Measurements from ENCODE around the gene SLC25A26.
"Not testable (repeated sequence)": the region's sequence is repeated elsewhere in the genome, so short reads cannot be mapped to it uniquely, and the experiment has no call there.

The SLC25A26 gene

DNA sequence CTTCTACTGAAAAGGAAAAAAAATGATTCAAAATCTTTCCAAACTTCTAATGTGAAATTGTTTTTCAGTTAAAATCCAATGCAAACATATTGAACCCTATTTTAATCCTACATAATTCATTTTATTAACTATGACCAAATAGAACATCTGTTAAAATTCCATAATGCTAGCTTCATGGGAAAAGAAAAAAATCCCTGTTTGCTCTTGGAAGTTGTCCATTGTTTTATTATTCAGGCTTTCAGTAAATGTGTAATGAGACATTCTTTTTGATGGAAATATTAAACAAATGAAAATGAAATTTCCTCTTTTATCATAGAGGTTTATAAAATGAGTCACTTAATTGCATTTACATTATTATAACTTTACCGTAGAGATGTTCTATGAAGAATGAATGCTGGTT, 49.5 kb downstream of the SLC25A26 start:
- DNase-seq (ENCODE audit: low read depth) = no peak

DNA sequence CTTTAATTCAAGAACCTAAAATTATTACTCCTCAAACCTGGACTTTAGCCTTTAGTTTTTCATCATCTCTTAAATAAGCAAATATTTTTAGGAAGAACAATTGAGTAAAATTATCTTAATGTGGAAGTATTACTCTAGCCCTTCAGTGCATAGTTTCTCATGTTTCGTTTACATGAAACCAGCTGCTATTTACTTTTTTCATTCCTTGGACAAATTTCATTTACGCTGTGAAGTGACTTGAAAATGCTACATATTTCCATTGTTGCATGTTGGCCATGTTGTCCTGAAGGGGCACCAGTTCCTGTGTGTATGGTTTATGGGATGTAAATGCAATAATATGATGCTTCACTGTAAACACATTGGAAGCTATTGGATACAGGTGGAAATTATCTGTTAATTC, 49.9 kb downstream of the SLC25A26 start:
- DNase-seq (ENCODE audit: low read depth) = no peak

DNA sequence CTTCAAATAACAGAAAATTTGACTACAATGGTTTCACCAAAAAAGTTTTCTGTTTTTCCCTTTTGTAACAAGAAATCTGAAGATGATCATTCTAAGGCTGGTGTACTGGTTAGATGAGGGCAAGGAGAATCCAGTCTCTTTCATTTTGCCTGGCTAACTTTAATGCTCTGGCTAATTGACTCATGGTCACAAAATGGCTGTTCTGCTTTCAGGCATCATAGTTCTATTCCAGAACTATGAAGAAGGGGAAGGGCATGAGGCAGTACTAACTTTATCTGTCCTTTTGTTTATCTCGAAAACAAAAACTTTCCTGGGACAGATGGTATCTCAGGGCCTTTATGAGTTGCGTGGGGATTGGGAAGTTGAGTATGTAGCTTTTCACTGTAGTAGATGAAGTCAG, 50.4 kb downstream of the SLC25A26 start:
- no peak for DNase-seq (ENCODE audit: low read depth)

DNA sequence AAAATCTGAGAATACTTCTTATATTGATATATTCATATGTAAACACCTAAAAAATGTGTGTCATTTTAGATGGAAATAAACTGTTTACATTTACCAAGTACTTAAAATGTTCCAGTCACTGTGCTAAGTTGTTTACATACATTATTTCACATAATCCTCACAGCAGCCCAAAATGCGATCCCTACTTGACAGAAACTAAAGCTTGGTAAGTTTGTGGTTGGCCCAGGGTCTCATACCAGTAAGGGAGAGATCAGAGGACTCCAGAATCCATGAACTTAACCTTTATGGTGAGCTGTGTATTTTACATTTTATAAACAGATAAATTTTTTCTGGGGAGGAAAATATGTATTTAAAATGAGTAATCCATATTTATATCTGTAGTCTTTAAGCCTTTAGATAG, 51.2 kb downstream of the SLC25A26 start:
- DNase-seq (ENCODE audit: low read depth) = no peak

DNA sequence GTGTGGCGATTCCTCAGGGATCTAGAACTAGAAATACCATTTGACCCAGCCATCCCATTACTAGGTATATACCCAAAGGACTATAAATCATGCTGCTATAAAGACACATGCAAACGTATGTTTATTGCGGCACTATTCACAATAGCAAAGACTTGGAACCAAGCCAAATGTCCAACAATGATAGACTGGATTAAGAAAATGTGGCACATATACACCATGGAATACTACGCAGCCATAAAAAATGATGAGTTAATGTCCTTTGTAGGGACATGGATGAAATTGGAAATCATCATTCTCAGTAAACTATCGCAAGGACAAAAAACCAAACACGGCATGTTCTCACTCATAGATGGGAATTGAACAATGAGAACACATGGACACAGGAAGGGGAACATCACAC, 54.0 kb downstream of the SLC25A26 start:
- not testable (repeated sequence) for DNase-seq (ENCODE audit: low read depth)

DNA sequence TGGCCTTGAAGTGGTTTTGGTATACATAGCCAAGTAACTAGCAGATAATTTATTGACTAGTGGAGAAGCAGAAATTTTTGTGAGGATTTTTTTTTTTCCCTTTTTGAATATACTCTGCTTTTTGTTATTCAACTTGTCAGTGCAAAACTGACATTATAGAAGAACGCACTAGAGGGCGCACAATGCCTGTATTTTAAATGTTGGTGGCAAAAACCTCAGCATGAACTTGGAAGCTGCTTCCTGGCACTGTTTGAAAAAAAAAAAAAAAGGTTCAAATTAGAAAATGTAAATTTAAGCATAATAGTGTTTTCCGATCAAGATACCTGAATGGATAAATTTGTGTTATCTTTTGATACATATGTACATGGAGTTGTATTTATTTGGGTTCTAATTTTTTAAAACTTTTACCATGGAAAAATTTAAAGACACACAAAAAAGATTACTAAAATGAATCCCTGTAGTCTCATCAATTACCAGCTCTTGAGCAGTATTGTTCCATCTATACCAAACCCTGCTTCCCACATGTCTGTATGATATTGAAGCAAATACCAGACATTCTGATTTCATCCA, 56.0 kb downstream of the SLC25A26 start:
- DNase-seq (ENCODE audit: low read depth) = peak; percentile 58

DNA sequence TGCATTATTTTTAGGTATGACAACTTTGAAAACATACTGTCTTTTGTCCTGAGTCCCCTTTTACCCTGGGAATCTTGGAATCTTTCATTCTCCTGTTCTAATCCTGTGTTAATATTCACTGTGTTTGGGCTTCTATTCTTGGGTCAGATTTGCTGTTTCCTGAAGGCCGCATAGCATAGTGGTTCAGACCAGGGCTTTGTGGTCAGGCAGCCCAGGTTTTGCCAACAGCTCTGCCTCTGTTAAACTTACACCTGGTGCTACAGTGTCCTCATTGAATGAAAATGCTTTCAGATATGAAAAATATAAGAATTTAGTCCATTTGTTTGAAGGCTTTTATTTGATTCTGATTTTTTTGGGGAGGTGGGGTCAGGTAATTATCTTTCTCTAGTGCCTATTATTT, 58.4 kb downstream of the SLC25A26 start:
- DNase-seq (ENCODE audit: low read depth) = no peak

DNA sequence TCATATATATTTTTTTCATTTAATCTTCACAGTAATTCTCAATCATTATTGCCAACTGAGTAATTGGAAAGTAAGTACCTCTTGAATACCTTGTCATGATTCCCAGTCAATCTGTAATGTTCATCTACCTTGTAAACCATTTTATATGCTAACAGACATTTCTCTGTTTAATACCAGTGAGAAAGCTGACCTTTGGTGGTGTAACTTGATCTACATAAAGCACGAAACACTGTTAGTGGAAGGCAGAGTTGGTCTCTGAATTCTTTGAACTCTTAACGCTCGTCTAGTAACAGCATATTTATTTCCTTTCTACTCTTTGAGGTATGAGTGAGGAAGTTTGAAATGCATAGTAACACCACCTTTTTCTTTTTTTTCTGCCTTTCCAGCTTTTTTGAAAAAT, 59.5 kb downstream of the SLC25A26 start:
- DNase-seq (ENCODE audit: low read depth) = no peak

DNA sequence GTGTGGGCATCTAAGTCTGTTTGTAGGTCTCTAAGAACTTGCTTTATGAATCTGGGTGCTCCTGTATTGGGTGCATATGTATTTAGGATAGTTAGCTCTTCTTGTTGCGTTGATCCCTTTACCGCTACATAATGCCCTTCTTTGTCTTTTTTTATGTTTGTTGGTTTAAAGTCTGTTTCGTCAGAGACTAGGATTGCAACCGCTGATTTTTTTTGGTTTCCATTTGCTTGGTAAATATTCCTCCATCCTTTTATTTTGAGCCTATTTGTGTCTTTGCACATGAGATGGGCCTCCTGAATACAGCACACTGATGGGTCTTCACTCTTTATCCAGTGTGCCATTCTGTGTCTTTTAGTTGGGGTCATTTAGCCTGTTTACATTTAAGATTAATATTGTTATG, 71.1 kb downstream of the SLC25A26 start:
- not testable (repeated sequence) for DNase-seq (ENCODE audit: low read depth)

DNA sequence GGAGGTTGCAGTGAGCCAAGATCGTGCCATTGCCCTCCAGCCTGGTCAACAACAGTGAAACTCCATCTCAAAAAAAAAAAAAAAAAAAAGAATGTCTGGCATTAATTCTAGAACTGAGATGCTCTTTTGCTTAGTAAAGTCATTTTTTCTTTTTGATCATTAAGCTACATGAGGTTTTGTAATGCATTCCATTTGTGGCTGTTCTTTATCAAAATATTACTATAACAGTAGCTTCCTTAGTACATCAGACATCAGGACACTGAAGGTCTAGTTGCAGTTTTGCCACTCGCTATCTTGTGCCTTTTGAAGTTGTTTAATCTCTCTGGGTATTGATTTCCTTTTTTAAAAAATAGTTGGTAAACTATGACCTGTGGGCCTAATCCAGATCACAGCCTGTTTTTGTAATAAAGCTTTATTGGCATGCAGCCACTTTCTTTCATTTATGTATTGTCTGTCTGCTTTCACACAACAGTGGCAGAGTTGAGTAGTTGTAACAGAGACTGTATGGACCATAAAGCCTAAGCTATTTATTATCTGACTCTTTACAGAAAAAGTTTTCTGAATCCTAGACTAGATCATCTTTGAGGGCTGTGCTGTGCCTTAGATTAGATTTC, 76.6 kb downstream of the SLC25A26 start:
- DNase-seq (ENCODE audit: low read depth) = no peak

DNA sequence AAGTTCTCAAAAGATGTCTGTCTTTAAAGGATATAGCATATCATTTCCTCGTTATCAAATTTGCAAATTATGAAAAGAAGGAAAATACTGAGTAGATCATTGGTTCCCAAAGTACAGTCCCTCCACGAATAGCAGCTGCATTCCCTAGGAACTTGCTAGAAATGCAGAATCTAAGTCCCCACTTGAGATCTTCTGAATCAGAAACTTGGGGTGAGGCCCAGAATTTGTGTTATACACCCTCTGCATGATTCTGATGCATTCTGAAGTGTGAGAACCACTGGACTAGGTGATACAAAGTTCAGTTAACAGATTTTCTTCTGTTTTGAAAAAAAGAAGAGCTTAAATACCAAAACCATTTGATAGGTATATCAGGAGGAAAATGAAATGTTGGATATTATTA, 77.1 kb downstream of the SLC25A26 start:
- no peak for DNase-seq (ENCODE audit: low read depth)

DNA sequence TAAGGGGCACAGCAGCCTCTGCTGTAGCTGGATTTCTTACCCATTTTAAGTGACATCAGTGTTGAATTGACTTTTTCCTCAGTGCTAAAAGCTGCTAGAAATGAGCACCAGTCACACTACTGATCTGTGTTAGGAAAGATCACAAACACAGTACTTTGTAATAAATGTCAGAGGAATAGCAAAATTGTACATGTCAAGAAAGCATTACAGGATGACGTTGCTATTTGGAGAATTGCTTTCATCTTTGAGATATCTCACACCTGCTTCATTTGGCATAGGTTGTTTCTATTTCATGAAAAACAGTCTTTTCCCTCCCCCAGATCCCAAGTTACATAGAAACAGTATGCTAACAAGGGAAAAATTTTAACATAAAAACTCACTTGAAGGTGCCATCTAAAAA, 77.8 kb downstream of the SLC25A26 start:
- DNase-seq (ENCODE audit: low read depth) = no peak

DNA sequence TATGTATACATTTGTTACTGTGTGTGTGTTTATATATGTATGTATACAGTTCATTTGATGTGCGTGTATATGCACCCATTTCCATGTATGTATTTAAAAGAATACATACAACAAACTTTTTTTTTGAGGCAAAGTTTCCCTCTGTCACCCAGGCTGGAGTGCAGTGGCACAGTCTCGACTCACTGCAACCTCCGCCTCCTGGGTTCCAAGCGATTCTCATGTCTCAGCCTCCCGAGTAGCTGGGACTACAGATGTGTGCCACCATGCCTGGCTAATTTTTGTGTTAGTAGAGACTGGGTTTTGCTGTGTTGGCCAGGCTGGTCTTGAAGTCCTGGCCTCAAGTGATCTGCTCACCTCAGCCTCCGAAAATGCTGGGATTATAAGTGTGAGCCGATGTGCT, 78.3 kb downstream of the SLC25A26 start:
- DNase-seq (ENCODE audit: low read depth) = not testable (repeated sequence)

DNA sequence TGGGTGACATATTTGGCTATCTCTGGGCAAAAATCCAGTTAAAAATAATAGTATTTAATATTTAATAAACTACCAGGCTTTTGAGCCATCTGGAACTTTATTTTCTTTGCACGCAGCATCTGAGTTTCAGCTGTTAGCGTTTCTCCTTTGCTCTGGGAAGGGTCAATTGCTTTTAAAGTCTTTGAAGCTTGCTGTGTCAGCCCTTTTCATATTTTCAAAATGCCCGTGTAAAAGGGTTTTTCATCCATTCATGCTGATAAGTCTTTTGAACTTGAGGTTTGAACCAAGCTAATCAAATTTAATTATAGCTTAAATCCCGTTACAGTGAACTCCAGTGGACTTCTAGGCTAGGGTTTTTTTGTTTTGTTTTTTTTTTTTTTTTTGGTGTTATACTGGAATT, 79.1 kb downstream of the SLC25A26 start:
- DNase-seq (ENCODE audit: low read depth) = no peak

DNA sequence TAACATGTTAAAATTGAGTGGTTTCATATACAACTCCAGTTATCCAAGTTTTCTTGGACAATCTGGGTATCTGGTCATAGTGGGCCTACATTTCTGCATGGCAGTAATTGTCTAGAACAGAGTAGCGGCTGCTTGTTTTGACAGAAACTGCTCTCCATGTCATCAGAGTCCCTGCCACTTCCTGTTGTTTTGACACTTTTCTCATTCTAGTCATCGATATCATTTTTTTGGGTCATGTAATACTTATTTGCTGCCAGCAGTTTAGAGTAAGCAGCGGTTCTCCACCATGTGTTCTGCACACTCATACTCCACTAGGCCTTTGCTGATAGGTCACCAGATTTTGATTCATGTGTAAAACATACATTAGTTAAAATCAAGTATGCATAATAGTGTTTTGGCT, 81.5 kb downstream of the SLC25A26 start:
- DNase-seq (ENCODE audit: low read depth) = no peak

DNA sequence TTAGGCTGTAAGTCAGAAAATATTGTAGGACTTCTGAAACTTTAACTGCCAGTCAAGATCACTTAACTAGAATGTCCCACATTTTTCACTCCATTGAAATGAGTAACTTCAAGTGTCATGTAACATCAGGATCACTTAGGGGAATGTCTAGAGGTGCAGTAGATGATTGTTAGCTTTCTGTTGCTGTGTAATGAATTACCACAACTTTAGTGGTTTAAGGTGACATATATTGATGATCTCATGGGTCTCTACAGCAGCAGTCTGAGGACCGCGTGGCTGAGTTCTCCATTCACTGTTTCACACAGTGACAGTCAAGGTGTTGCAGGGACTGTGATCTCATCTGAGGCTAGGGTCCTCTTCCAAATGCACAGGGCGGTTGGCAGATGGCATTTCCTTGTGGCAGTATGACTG, 82.7 kb downstream of the SLC25A26 start:
- DNase-seq (ENCODE audit: low read depth) = no peak

DNA sequence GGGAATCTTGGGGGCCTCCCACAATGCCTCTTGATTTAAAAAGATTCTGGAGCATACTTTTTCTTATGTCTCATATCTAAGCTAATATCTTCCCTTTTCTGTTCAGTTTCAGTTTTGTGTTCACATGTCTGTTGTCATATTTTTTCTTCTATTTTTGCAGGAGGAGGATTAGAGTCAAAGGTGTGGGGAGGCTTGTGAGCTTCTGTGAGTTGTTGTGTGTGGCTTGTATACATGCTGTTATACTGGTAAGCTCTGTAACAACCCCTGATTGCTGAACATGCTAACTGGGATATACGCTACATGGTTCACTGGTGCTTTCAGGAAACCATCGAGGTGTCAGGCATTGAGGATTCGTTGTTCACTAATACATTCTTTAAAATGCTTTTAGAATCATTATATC, 83.5 kb downstream of the SLC25A26 start:
- no peak for DNase-seq (ENCODE audit: low read depth)

DNA sequence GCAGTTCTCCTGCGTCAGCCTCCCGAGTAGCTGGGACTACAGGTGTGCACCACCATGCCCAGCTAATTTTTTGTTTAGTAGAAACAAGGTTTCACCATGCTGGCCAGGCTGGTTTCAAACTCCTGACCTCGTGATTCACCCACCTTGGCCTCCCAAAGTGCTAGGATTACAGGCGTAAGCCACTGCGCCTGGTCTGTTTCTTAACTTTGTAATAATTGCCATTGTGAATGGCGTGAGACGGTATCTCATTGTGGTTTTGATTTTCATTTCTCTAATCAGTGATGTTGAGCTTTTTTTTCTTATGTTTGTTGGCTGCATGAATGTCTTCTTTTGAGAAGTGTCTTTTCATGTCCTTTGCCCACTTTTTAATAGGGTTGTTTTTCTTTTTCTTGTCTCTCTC, 85.3 kb downstream of the SLC25A26 start:
- not testable (repeated sequence) for DNase-seq (ENCODE audit: low read depth)

DNA sequence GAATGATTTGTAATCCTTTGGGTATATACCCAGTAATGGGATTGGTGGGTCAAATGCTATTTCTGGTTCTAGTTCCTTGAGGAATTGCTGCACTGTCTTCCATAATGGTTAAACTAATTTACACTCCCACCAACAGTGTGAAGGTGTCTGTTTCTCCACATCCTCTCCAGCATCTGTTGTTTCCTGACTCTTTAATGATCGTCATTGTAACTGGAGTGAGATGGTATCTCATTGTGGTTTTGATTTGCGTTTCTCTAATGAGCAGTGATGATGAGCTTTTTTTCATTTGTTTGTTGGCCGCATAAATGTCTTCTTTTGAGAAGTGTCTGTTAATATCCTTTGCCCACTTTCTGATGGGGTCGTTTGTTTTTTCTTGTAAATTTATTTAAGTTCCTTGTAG, 86.2 kb downstream of the SLC25A26 start:
- not testable (repeated sequence) for DNase-seq (ENCODE audit: low read depth)

DNA sequence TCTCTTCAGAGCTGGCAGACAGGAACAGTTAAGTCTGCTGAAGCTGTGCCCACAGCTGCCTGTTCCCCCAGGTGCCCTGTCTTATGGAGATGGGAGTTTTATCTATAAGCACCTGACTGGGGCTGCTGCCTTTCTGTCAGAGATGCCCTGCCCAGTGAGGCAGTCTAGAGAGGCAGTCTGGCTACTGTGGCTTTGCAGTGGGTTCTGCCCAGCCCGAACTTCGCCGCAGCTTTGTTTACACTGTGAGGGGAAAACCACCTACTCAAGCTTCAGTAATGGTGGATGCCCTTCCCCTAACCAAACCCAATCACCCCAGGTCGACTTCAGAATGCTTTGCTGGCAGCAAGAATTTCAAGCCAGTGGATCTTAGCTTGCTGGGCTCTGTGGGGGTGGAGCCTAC, 91.2 kb downstream of the SLC25A26 start:
- no peak for DNase-seq (ENCODE audit: low read depth)

DNA sequence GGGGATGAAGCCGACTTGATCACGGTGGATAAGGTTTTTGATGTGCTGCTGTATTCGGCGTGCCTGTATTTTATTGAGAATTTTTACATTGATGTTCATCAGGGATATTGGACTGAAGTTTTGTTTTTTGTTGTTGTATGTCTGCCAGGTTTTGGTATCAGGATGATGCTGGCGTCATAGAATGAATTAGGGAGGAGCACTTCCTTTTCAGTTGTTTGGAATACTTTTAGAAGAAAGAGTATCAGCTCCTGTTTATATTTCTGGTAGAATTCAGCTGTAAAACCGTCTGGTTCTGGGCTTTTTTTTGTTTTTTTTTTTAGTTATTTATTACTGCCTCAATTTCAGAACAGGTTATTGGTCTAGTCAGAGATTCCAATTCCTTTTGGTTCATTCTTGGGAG, 93.7 kb downstream of the SLC25A26 start:
- DNase-seq (ENCODE audit: low read depth) = no peak

DNA sequence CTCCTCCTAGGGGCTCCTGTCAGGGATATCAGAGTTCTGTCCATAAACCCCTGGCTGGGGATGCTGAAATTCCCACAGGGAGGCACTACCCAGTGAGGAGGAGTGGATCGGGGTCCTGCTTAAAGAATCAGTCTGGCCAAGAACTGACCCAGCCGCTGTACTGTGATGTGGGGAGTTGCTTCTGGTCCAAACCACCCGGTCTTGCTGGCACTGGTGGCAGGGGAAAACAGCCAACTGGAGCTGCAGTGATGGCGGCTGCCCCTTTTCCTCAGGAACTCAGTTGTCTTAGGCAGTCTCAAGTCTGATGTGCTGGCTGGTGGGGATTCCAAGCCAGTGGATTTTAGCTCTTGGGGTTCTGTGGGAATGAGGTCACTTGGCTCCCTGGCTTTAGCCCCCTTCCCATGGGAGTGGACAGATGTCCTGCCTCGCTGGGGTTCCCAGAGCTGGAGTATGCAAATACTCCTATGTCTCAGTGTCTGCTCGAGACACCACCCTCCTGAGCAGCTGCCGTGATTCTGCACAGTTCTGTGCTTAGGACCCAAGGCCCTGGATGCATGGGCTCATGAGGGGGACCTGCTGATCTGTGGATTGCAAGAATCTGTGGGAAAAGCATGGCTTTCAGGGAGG, 97.1 kb downstream of the SLC25A26 start:
- no peak for DNase-seq (ENCODE audit: low read depth)

DNA sequence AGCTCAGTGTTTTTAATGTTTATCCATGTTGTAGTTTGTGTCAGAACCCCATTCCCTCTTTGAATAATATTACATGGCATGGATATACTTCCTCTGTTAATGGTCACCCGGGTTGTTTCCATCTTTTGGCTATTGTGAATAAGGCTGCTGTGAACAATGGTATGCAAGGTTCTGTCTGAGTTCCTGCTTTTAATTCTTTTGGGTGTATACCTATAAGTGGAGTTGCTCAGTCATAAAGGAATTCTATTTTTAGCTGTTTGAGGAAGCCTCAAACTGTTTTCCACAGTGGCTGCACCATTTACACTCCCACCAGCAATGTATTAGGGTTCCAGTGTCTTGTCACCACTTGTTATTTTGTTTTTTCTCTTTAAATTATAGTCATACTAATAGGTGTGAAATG, 99.6 kb downstream of the SLC25A26 start:
- DNase-seq (ENCODE audit: low read depth) = no peak

DNA sequence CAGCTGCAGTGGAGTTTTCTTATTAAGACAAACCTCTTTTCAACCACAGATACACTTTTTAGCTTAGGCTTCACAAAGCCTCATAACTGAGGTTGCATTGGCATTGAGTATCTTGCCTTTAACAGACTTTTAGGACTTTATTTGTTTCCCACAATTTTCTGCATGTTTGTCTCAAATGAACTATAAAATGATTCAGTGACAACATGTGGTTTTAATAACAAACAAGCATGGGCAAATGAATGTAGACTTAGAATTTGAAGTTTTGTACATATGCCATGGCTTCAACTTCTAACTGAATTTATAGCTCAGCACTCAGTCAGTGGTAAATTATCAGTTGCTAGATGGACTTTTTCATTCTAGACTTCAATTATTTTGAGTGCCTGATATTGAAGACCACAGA, 101.6 kb downstream of the SLC25A26 start:
- DNase-seq (ENCODE audit: low read depth) = no peak
